IMR-90 (cell line): ENCODE data around the gene SNAPC1.
A peak's percentile ranks its signal among the peaks of the same experiment; 100 is the strongest.

Experiments used
- CEBPB ChIP-seq: IDR thresholded peaks from 2 replicates; pipeline ENCODE4 v1.6.1; 2012; ENCODE audit warnings: low read depth, low read length, improper control_type of control experiment
- MAFK ChIP-seq: IDR thresholded peaks from 2 replicates; pipeline ENCODE4 v1.6.1; 2012; ENCODE audit warnings: low read depth, low read length, improper control_type of control experiment
- MXI1 ChIP-seq: IDR thresholded peaks from 2 replicates; pipeline ENCODE4 v1.6.1; 2012; ENCODE audit warnings: low read depth, mild to moderate bottlenecking, low read length, moderate library complexity, borderline replicate concordance
- NFE2L2 ChIP-seq: fragments of 150-350 bp; IDR thresholded peaks from 2 replicates; pipeline ENCODE4 v1.6.1; 2016; ENCODE audit warnings: low read depth, mild to moderate bottlenecking, low read length
- POLR2A ChIP-seq: IDR thresholded peaks from 2 replicates; pipeline ENCODE4 v1.6.1; 2012; ENCODE audit warnings: mild to moderate bottlenecking, low read depth, low read length
- RCOR1 ChIP-seq: IDR thresholded peaks from 2 replicates; pipeline ENCODE4 v1.6.1; 2012; ENCODE audit warnings: mild to moderate bottlenecking, low read length, improper control_type of control experiment; ENCODE audit not compliant: insufficient replicate concordance
- RFX5 ChIP-seq: IDR thresholded peaks from 2 replicates; pipeline ENCODE4 v1.8.0; 2012; ENCODE audit warnings: low read depth, mild to moderate bottlenecking, low read length, moderate library complexity
- TF ChIP-seq, protein P1 (sequence below): conservative IDR thresholded peaks from 2 replicates; pipeline ENCODE4 v1.5.1; 2012; ENCODE audit warnings: mild to moderate bottlenecking, low read depth, low read length, improper control_type of control experiment

DNA sequence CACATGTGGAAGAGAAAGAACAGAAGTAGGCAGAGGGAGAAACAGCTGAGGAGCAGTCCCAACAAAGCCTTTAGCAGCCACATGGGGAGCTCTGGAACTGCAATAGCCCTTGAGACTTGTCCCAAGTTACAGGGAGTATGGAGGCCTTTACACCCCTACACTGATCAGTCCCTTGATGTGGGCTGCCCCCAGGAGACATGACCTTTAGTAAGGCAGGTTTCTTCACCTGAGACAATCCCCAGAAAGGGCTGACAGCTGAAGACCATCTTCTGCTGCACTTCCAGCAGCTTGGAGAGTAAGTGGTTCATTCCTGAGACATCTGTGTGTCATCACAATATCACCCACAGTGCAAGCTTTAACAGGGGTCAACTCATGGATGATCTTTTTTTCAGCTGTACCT is 8.6 kb upstream of the SNAPC1 start:
- TF ChIP-seq, protein P1, sequence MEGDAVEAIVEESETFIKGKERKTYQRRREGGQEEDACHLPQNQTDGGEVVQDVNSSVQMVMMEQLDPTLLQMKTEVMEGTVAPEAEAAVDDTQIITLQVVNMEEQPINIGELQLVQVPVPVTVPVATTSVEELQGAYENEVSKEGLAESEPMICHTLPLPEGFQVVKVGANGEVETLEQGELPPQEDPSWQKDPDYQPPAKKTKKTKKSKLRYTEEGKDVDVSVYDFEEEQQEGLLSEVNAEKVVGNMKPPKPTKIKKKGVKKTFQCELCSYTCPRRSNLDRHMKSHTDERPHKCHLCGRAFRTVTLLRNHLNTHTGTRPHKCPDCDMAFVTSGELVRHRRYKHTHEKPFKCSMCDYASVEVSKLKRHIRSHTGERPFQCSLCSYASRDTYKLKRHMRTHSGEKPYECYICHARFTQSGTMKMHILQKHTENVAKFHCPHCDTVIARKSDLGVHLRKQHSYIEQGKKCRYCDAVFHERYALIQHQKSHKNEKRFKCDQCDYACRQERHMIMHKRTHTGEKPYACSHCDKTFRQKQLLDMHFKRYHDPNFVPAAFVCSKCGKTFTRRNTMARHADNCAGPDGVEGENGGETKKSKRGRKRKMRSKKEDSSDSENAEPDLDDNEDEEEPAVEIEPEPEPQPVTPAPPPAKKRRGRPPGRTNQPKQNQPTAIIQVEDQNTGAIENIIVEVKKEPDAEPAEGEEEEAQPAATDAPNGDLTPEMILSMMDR, result no peak
- TF ChIP-seq RFX5 (no peak), POLR2A (0 out of 2 replicates have a peak, but pooled peaks have one; percentile 21), NFE2L2 (no peak), RCOR1 (no peak), CEBPB (no peak), MXI1 (no peak), MAFK (no peak)
